ENCODE results near the gene CD274.

Gene CD274

DNA sequence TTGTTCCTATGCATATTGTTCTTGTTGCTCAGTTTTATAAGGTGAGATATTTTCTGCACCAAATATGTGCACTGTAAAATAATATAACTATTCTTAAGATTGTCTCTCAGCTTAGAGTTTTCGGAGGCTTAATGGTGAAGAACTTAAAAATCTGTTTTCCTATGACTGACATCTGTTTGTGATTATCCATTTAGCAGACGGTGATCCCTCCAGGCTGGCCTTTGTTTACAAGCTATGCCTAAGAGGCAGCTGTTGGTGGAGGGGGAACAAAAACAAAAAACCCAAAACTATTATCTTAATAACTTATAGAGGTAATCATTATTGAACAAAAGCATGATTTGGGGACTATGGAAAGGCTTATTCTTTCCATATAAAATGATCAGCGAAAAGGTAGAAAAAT, 60.6 kb downstream of the CD274 start:
- H3K4me1 ChIP-seq (ENCODE audit: insufficient read depth, poor library complexity, severe bottlenecking), result peaks cover 30% of the 10 kb centered on the region
- DNase-seq (ENCODE audit: low spot score) (no peak), ATAC-seq (ENCODE audit: low read depth) (no peak)
- H3K27ac ChIP-seq (ENCODE audit: poor library complexity, severe bottlenecking), result peak overlapping the region; percentile 98
- peak overlapping the region; percentile 17 for H3K4me3 ChIP-seq (ENCODE audit: severe bottlenecking)
- no peaks in the 10 kb centered on the region for H3K27me3 ChIP-seq (ENCODE audit: insufficient read depth, poor library complexity, severe bottlenecking)
- TF ChIP-seq, protein P1, sequence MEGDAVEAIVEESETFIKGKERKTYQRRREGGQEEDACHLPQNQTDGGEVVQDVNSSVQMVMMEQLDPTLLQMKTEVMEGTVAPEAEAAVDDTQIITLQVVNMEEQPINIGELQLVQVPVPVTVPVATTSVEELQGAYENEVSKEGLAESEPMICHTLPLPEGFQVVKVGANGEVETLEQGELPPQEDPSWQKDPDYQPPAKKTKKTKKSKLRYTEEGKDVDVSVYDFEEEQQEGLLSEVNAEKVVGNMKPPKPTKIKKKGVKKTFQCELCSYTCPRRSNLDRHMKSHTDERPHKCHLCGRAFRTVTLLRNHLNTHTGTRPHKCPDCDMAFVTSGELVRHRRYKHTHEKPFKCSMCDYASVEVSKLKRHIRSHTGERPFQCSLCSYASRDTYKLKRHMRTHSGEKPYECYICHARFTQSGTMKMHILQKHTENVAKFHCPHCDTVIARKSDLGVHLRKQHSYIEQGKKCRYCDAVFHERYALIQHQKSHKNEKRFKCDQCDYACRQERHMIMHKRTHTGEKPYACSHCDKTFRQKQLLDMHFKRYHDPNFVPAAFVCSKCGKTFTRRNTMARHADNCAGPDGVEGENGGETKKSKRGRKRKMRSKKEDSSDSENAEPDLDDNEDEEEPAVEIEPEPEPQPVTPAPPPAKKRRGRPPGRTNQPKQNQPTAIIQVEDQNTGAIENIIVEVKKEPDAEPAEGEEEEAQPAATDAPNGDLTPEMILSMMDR (IDR thresholded peaks at IDR 0.05; ENCODE audit: poor library complexity, severe bottlenecking), result no peak
- no peaks in the 10 kb centered on the region for H3K9me3 ChIP-seq (ENCODE audit: severe bottlenecking)
- H3K36me3 ChIP-seq (ENCODE audit: low read depth), result no peaks in the 10 kb centered on the region

DNA sequence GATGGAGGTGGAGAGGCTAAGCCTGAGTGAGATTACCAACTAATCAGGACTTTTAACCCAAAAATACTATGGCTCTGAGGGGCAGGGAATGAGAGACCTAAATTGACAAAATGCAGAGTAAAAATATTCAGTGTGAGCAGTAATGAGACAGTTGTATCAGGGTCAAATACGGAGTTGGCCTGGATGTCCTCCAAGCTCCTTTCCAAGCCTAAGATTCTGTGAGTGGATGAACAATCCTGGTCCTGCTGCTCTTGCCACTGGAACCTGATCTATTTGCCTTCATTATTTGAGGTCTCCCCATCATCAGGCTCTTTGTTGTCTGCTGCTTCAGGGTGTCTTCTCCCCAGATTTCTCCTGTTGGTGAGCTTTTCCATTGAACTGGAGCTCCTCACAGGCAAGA, 61.1 kb downstream of the CD274 start:
- Histone ChIP-seq H3K27ac (ENCODE audit: poor library complexity, severe bottlenecking) (peak overlapping the region; percentile 98), H3K36me3 (ENCODE audit: low read depth) (no peaks in the 10 kb centered on the region), H3K9me3 (ENCODE audit: severe bottlenecking) (no peaks in the 10 kb centered on the region), H3K4me1 (ENCODE audit: insufficient read depth, poor library complexity, severe bottlenecking) (peaks cover 30% of the 10 kb centered on the region), H3K4me3 (ENCODE audit: severe bottlenecking) (peak overlapping the region; percentile 17), H3K27me3 (ENCODE audit: insufficient read depth, poor library complexity, severe bottlenecking) (no peaks in the 10 kb centered on the region)
- ATAC-seq (ENCODE audit: low read depth) (no peak), DNase-seq (ENCODE audit: low spot score) (no peak)
- TF ChIP-seq, protein P1 (IDR thresholded peaks at IDR 0.05; ENCODE audit: poor library complexity, severe bottlenecking), result no peak

DNA sequence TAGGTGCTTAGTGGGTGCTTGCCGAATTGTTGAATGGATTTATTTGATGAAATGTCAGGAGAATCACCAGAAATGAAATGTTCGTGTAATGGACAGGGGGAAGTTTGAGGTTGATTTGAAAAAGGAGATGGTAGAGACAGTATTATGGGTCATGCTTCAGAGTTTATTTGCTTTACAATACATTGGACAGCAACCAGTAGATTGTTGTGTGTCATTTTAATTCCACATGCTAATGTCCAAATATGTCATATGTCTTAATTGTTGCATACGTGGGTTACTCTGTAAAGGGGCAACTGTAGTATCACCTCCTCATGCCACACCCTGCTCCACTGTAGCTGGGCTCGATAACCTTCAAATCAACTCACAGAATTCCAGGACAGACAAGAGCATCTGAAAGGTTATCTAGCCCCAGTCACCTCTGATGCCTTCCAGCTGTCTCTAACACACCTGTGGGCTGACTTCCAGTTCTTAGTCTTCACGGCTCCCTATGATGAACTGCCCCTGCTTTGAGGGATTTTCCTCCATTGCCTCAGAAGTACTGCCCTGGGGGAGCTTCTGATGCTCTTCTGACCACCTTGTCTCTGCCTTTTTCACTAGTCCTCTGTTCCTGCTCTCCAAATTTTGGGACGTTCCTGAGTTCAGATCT, 61.7 kb downstream of the CD274 start:
- no peak overlapping the region for H3K4me3 ChIP-seq (ENCODE audit: severe bottlenecking)
- H3K27ac ChIP-seq (ENCODE audit: poor library complexity, severe bottlenecking), result peak overlapping the region; percentile 98
- ATAC-seq (ENCODE audit: low read depth), result no peak

DNA sequence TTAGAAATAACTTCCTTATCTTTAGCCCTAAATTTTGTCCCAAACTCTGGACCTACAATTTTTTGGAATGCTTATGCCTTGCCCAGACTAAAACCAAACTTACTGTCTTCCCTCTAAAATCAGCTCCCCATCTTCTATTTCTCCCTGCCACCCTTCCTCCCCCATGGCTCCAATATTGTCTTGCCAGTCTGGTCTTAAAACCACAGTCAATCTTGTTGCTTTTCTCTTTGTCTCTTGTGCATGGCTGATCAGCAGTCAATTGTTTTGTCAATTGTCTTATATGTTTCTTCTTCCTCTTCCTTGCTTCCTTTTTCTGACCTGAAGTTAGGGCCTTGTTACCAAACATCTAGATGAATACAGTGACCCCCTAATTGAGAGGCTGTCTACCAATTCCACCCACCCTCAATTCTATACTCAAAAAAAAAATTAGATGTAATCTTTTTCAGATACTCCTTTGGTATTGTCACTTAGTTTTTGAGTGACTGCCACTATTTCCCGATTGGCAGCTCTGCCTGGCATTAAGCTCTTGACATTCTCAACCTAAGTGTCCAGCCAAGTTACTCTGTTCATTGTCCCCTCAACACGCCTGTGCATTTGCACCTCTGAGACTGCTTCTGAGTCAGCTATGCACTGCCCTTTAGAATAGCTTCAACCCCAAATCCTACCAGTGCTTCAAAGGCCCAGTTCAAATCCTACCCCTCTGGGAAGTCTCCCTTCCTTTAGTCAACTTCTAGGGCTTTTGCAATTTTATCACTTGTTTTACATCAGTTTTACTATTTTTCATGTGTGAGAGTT, 62.5 kb downstream of the CD274 start:
- H3K4me1 ChIP-seq (ENCODE audit: insufficient read depth, poor library complexity, severe bottlenecking), result peaks cover 30% of the 10 kb centered on the region
- H3K27me3 ChIP-seq (ENCODE audit: insufficient read depth, poor library complexity, severe bottlenecking), result no peaks in the 10 kb centered on the region
- H3K4me3 ChIP-seq (ENCODE audit: severe bottlenecking), result no peak overlapping the region
- peak overlapping the region; percentile 98 for H3K27ac ChIP-seq (ENCODE audit: poor library complexity, severe bottlenecking)
- ATAC-seq (ENCODE audit: low read depth) (no peak), DNase-seq (ENCODE audit: low spot score) (no peak)
- no peaks in the 10 kb centered on the region for H3K36me3 ChIP-seq (ENCODE audit: low read depth)
- H3K9me3 ChIP-seq (ENCODE audit: severe bottlenecking), result no peaks in the 10 kb centered on the region
- TF ChIP-seq, protein P1 (IDR thresholded peaks at IDR 0.05; ENCODE audit: poor library complexity, severe bottlenecking), result no peak

More for the DNA sequence above, 61.7 kb downstream of the CD274 start:
- H3K27me3 ChIP-seq (ENCODE audit: insufficient read depth, poor library complexity, severe bottlenecking), result no peaks in the 10 kb centered on the region
- DNase-seq (ENCODE audit: low spot score), result no peak
- H3K9me3 ChIP-seq (ENCODE audit: severe bottlenecking), result no peaks in the 10 kb centered on the region
- no peaks in the 10 kb centered on the region for H3K36me3 ChIP-seq (ENCODE audit: low read depth)
- TF ChIP-seq, protein P1 (IDR thresholded peaks at IDR 0.05; ENCODE audit: poor library complexity, severe bottlenecking), result no peak
- peaks cover 30% of the 10 kb centered on the region for H3K4me1 ChIP-seq (ENCODE audit: insufficient read depth, poor library complexity, severe bottlenecking)
